Panc1 (cell line): ENCODE measurements around the gene PARD3. TPM values are rescaled to one million over a fixed set of nuclear protein-coding genes. Genes with fewer than 3 reads are reported as not detected.

Experiments
- ATAC-seq: fragments of 200-7000 bp; cut with Tn5 transposase; 2 replicates; pipeline ENCODE4 v1.9.1; 2020; ENCODE audit warnings: mild to moderate bottlenecking, moderate library complexity
- BruUV-seq: library from RNA; stranded (reverse); fragments of 400-500 nt; replicated peaks from 2 replicates; lab custom pipeline; 2021; lab: Mats Ljungman, UMichigan
- CTCF ChIA-PET: fragments of 300-600 bp; sonication (Branson Sonifier 250); formaldehyde crosslinking; loops from one replicate; lab custom pipeline; 2022; ENCODE audit warnings: antibody characterized with exemption; lab: Charles Lee
- POLR2A ChIA-PET: fragments of 300-600 bp; sonication (Branson Sonifier 250); formaldehyde crosslinking; loops from one replicate; lab custom pipeline; 2022; ENCODE audit warnings: antibody characterized with exemption; lab: Charles Lee
- DNase-seq: peaks from one replicate; pipeline ENCODE4 v3.0.0-alpha.2; 2010; ENCODE audit warnings: low read depth, low spot score
- H3K27ac ChIP-seq: 2 replicates; pipeline ENCODE4 v1.5.1; 2011; ENCODE audit warnings: mild to moderate bottlenecking, low read length, inconsistent platforms
- H3K27me3 ChIP-seq: fragments of 200-500 bp; sonication (Bioruptor generic); 2 replicates; pipeline ENCODE4 v1.6.0; 2014; ENCODE audit warnings: low read length, inconsistent platforms; ENCODE audit not compliant: control insufficient read depth, insufficient read depth
- H3K36me3 ChIP-seq: fragments of 200-500 bp; sonication (Bioruptor generic); 2 replicates; pipeline ENCODE4 v1.5.1; 2014; ENCODE audit warnings: inconsistent platforms, mild to moderate bottlenecking, low read length, moderate library complexity; ENCODE audit not compliant: control insufficient read depth, insufficient read depth
- H3K4me1 ChIP-seq: 2 replicates; pipeline ENCODE4 v1.5.1; 2011; ENCODE audit warnings: inconsistent platforms, mild to moderate bottlenecking, low read length, moderate library complexity; ENCODE audit not compliant: control insufficient read depth, insufficient read depth
- H3K4me3 ChIP-seq, 2 experiments: 2 replicates each; pipeline ENCODE4 v1.5.1; 2011 to 2012; ENCODE audit warnings: low read depth in 2 of 2, low read length in 2 of 2, mild to moderate bottlenecking in 2 of 2, inconsistent platforms in 1 of 2, moderate library complexity in 1 of 2
- H3K9me3 ChIP-seq: fragments of 200-500 bp; sonication (Bioruptor generic); 2 replicates; pipeline ENCODE4 v1.5.1; 2014; ENCODE audit warnings: low read depth, mild to moderate bottlenecking, inconsistent platforms, low read length, moderate library complexity; ENCODE audit not compliant: control insufficient read depth, insufficient read depth
- CTCF ChIP-seq: fragments of 450-650 bp; IDR thresholded peaks from 2 replicates; pipeline ENCODE4 v1.5.1; 2017; ENCODE audit warnings: mild to moderate bottlenecking
- POLR2AphosphoS5 ChIP-seq: IDR thresholded peaks from 2 replicates; pipeline ENCODE4 v1.6.1; 2012; ENCODE audit warnings: mild to moderate bottlenecking, low read depth, low read length, moderate library complexity
- REST ChIP-seq, 2 experiments: IDR thresholded peaks; 2 replicates each; pipeline ENCODE4 v1.6.1; 2011 to 2012; ENCODE audit warnings: low read depth in 2 of 2, control low read depth in 1 of 2, low read length in 1 of 2, mild to moderate bottlenecking in 1 of 2, moderate library complexity in 1 of 2; ENCODE audit not compliant: insufficient read depth in 1 of 2
- SIN3A ChIP-seq: IDR thresholded peaks from 2 replicates; pipeline ENCODE4 v1.6.1; 2012; ENCODE audit warnings: low read depth, mild to moderate bottlenecking, low read length, moderate library complexity, borderline replicate concordance; ENCODE audit not compliant: insufficient read depth
- TCF7L2 ChIP-seq: IDR thresholded peaks from 2 replicates; pipeline ENCODE4 v1.6.1; 2011; ENCODE audit warnings: mild to moderate bottlenecking, low read depth, low read length, inconsistent platforms
- in situ Hi-C: cut with HindIII; loops from 2 replicates; pipeline ENCODE4 v1.10.0; 2016; ENCODE audit warnings: low sequenced_read_pairs, low pct_unique_long_range_greater_than_20kb
- intact Hi-C: fragments of 100-400 bp; cut with micrococcal nuclease; formaldehyde crosslinking; loops from one replicate; pipeline ENCODE4 v1.10.0; 2022; ENCODE audit not compliant: unreplicated experiment
- total RNA-seq: library from RNA; stranded (reverse); gene quantifications from one replicate; pipeline ENCODE4 v1.2.1, GENCODE V29; 2021; ENCODE audit not compliant: unreplicated experiment

The PARD3 gene
- total RNA-seq, 1 experiment from 2014 or later: 29.8 TPM

GRCh38 chr10:34538281-34538829 is 276.7 kb downstream of the PARD3 start:
- in situ Hi-C loops: no loop called here
- ATAC-seq (peak; percentile 56; the same call in 1 of the 2 replicates), DNase-seq (no peak)
- H3K27ac ChIP-seq: peak overlapping the region; percentile 86
- peak overlapping the region; percentile 20 to 29; a peak in 3 of 4 replicates for H3K4me3 ChIP-seq
- no TSS peak for BruUV-seq
- POLR2A ChIA-PET: interaction anchor here (0.5 kb wide), 1 partner anchor 42 kb away, joined by 8 read pairs; no protein-coding TSS in a partner anchor
- TF ChIP-seq POLR2AphosphoS5: no peak
- TF ChIP-seq REST (IDR thresholded peaks at IDR 0.05; ENCODE audit: insufficient read depth in 1 of 2, low read depth in 2 of 2, low read length in 1 of 2): no peak
- TF ChIP-seq TCF7L2: no peak
- TF ChIP-seq CTCF: no peak
- TF ChIP-seq SIN3A: no peak
- H3K27me3 ChIP-seq: no peaks in the 10 kb centered on the region
- H3K36me3 ChIP-seq: no peaks in the 10 kb centered on the region
- intact Hi-C loops: no loop called here
- H3K9me3 ChIP-seq: no peaks in the 10 kb centered on the region
- CTCF ChIA-PET: no interaction called here
- H3K4me1 ChIP-seq: peaks cover 11% of the 10 kb centered on the region

- no peaks in the 10 kb centered on the region for H3K27me3 ChIP-seq
- ChIA-PET POLR2A (interaction anchor here (0.5 kb wide), 1 partner anchor 43 kb away, joined by 8 read pairs; no protein-coding TSS in a partner anchor), CTCF (no interaction called here)
- peak overlapping the region; percentile 86 for H3K27ac ChIP-seq
- no TSS peak for BruUV-seq
- ATAC-seq (no peak), DNase-seq (no peak)
- in situ Hi-C loops (no loop called here), intact Hi-C loops (no loop called here)
- peak overlapping the region in 1 of 2 experiments; percentile 29; a peak in 2 of 4 replicates for H3K4me3 ChIP-seq
- peaks cover 11% of the 10 kb centered on the region for H3K4me1 ChIP-seq
- H3K9me3 ChIP-seq: no peaks in the 10 kb centered on the region
- H3K36me3 ChIP-seq: no peaks in the 10 kb centered on the region
- TF ChIP-seq SIN3A (no peak), TCF7L2 (no peak), REST (IDR thresholded peaks at IDR 0.05; ENCODE audit: insufficient read depth in 1 of 2, low read depth in 2 of 2, low read length in 1 of 2) (no peak), POLR2AphosphoS5 (no peak), CTCF (no peak)
These were observed 277.4 kb downstream of the PARD3 start for GRCh38 chr10:34537629-34538231.
